GM23338 (cell line): ENCODE measurements around the gene ARF3. TPM values are rescaled to one million over a fixed set of nuclear protein-coding genes. Genes with fewer than 3 reads are reported as not detected.

ENCODE experiments used
- ATAC-seq: fragments of 200-7000 bp; cut with Tn5 transposase; 3 replicates; pipeline ENCODE4 v1.9.1; 2020
- DNase-seq: peaks from one replicate; pipeline ENCODE4 v3.0.0-alpha.2; 2015; ENCODE audit warnings: low spot score
- H2AFZ ChIP-seq: fragments of 200-600 bp; sonication (generic); 2 replicates; pipeline ENCODE4 v1.8.0; 2016; ENCODE audit warnings: antibody characterized with exemption, mild to moderate bottlenecking, moderate library complexity
- H3F3A ChIP-seq: fragments of 200-600 bp; sonication (generic); replicated peaks from 2 replicates; pipeline ENCODE4 v1.8.0; 2017; ENCODE audit warnings: antibody characterized with exemption, mixed run types, low read depth
- H3K27ac ChIP-seq: fragments of 200-600 bp; sonication (generic); 2 replicates; pipeline ENCODE4 v1.6.1; 2016; ENCODE audit warnings: low read depth
- H3K27me3 ChIP-seq: fragments of 200-600 bp; sonication (generic); 2 replicates; pipeline ENCODE4 v1.8.0; 2016; ENCODE audit warnings: mild to moderate bottlenecking, mixed run types, moderate library complexity; ENCODE audit not compliant: insufficient read depth
- H3K36me3 ChIP-seq: fragments of 200-600 bp; sonication (generic); 2 replicates; pipeline ENCODE4 v1.8.0; 2016; ENCODE audit warnings: mild to moderate bottlenecking; ENCODE audit not compliant: insufficient read depth
- H3K4me1 ChIP-seq: fragments of 200-600 bp; sonication (generic); 2 replicates; pipeline ENCODE4 v1.8.0; 2016; ENCODE audit warnings: mild to moderate bottlenecking, moderate library complexity; ENCODE audit not compliant: insufficient read depth
- H3K4me2 ChIP-seq: fragments of 200-600 bp; sonication (generic); 2 replicates; pipeline ENCODE4 v1.7.1; 2017; ENCODE audit warnings: mixed run types
- H3K4me3 ChIP-seq: fragments of 200-600 bp; sonication (generic); 2 replicates; pipeline ENCODE4 v1.6.1; 2016; ENCODE audit warnings: mixed run types
- H3K79me2 ChIP-seq: fragments of 200-600 bp; sonication (generic); replicated peaks from 2 replicates; pipeline ENCODE4 v1.8.0; 2017; ENCODE audit warnings: mild to moderate bottlenecking; ENCODE audit not compliant: insufficient read depth
- H3K9me2 ChIP-seq: fragments of 200-600 bp; sonication (generic); 2 replicates; pipeline ENCODE4 v1.8.0; 2017; ENCODE audit not compliant: insufficient read depth
- H4K20me1 ChIP-seq: fragments of 200-600 bp; sonication (generic); replicated peaks from 2 replicates; pipeline ENCODE4 v1.8.0; 2017; ENCODE audit warnings: mild to moderate bottlenecking; ENCODE audit not compliant: insufficient read depth
- H3K27ac Mint-ChIP-seq: 2 replicates; pipeline ENCODE4 v1.8.0; 2020; ENCODE audit warnings: inconsistent platforms, mild to moderate bottlenecking, moderate library complexity, mixed read lengths
- H3K27me3 Mint-ChIP-seq: 3 replicates; pipeline ENCODE4 v1.8.0; 2022; ENCODE audit warnings: low read depth, mild to moderate bottlenecking, moderate library complexity, mixed read lengths, inconsistent platforms; ENCODE audit not compliant: insufficient read depth, poor library complexity
- H3K36me3 Mint-ChIP-seq: 3 replicates; pipeline ENCODE4 v1.8.0; 2021; ENCODE audit warnings: low read depth, mild to moderate bottlenecking, inconsistent platforms, moderate library complexity, mixed read lengths
- H3K4me1 Mint-ChIP-seq: 3 replicates; pipeline ENCODE4 v1.8.0; 2020; ENCODE audit warnings: mild to moderate bottlenecking, inconsistent platforms, mixed read lengths
- H3K4me3 Mint-ChIP-seq: 3 replicates; pipeline ENCODE4 v1.8.0; 2021; ENCODE audit warnings: moderate library complexity, mild to moderate bottlenecking, inconsistent platforms, mixed read lengths
- H3K9me3 Mint-ChIP-seq: 3 replicates; pipeline ENCODE4 v1.8.0; 2020; ENCODE audit warnings: moderate library complexity, mild to moderate bottlenecking, inconsistent platforms, mixed read lengths
- CREB1 ChIP-seq: fragments of 250-450 bp; sonication (Bioruptor Pico); IDR thresholded peaks from 2 replicates; pipeline ENCODE4 v1.5.0; 2020; ENCODE audit warnings: low read depth, mild to moderate bottlenecking, moderate library complexity
- ETS1 ChIP-seq: IDR thresholded peaks from 2 replicates; pipeline ENCODE4 v1.6.1; 2016; ENCODE audit warnings: antibody characterized with exemption
- EZH2 ChIP-seq: fragments of 200-600 bp; sonication (generic); IDR thresholded peaks from one replicate; pipeline ENCODE4 v1.8.0; 2017; ENCODE audit warnings: antibody characterized with exemption, mild to moderate bottlenecking, low read depth; ENCODE audit not compliant: unreplicated experiment
- EZH2phosphoT487 ChIP-seq: fragments of 200-600 bp; sonication (generic); IDR thresholded peaks from one replicate; pipeline ENCODE4 v1.8.1; 2018; ENCODE audit warnings: antibody characterized with exemption; ENCODE audit not compliant: unreplicated experiment
- JUNB ChIP-seq: IDR thresholded peaks from one replicate; pipeline ENCODE4 v1.6.1; 2016; ENCODE audit warnings: antibody characterized with exemption; ENCODE audit not compliant: unreplicated experiment
- NANOG ChIP-seq: IDR thresholded peaks from 2 replicates; pipeline ENCODE4 v1.6.1; 2016; ENCODE audit warnings: antibody characterized with exemption, borderline replicate concordance
- POLR2AphosphoS5 ChIP-seq: IDR thresholded peaks from 2 replicates; pipeline ENCODE4 v1.6.1; 2016; ENCODE audit warnings: antibody characterized with exemption, low read depth
- REST ChIP-seq: IDR thresholded peaks from one replicate; pipeline ENCODE4 v1.6.1; 2018; ENCODE audit warnings: antibody characterized with exemption; ENCODE audit not compliant: unreplicated experiment
- STAT1 ChIP-seq: IDR thresholded peaks from one replicate; pipeline ENCODE4 v1.6.1; 2016; ENCODE audit warnings: antibody characterized with exemption; ENCODE audit not compliant: unreplicated experiment
- ZNF114 ChIP-seq: fragments of 250-450 bp; sonication (Bioruptor Pico); IDR thresholded peaks from 2 replicates; pipeline ENCODE4 v1.5.0; 2020; ENCODE audit warnings: mild to moderate bottlenecking, moderate library complexity
- ZNF331 ChIP-seq: fragments of 250-450 bp; sonication (Bioruptor Pico); IDR thresholded peaks from 2 replicates; pipeline ENCODE4 v1.5.0; 2020; ENCODE audit warnings: low read depth, mild to moderate bottlenecking, moderate library complexity
- ZNF462 ChIP-seq: fragments of 250-450 bp; sonication (Bioruptor Pico); IDR thresholded peaks from 2 replicates; pipeline ENCODE4 v1.5.0; 2020; ENCODE audit warnings: mild to moderate bottlenecking, moderate library complexity
- polyA plus RNA-seq: library from polyadenylated mRNA; unstranded; fragments of >200 nt; fragmentation: Nextera tagmentation; extraction: Ambion mirVana; gene quantifications from 2 replicates; pipeline ENCODE4 v1.2.1, GENCODE V29; 2016
- total RNA-seq: library from RNA; depleted of rRNA; stranded (reverse); fragments of >200 nt; shearing (Covaris generic); gene quantifications from 2 replicates; pipeline ENCODE4 v1.2.3, GENCODE V29; 2014

ARF3 gene
- total and polyA plus RNA-seq, 2 experiments from 2014 or later: 53.9 to 125 TPM

- TF ChIP-seq ZNF462 (CRISPR knock-in tag) (no peak), STAT1 (no peak), CREB1 (CRISPR knock-in tag) (no peak)
Measured at GRCh38 chr12:48961331-48961730, 4.0 kb upstream of the ARF3 start (continued).

- Mint-ChIP-seq H3K27ac (no peak overlapping the region), H3K4me1 (peaks cover 32% of the 10 kb centered on the region; the same call in 2 of the 3 replicates), H3K4me3 (no peak overlapping the region; the same call in 2 of the 3 replicates), H3K9me3 (no peaks in the 10 kb centered on the region; the same call in 2 of the 3 replicates), H3K36me3 (peaks cover 5% of the 10 kb centered on the region), H3K27me3 (peaks cover 19% of the 10 kb centered on the region)
- H2AFZ ChIP-seq: no peak overlapping the region
- ATAC-seq (no peak), DNase-seq (no peak)
- H3K36me3 ChIP-seq: no peaks in the 10 kb centered on the region
- peaks cover 10% of the 10 kb centered on the region for H3K79me2 ChIP-seq
- no peak overlapping the region for H3K4me3 ChIP-seq
- no peaks in the 10 kb centered on the region for H3K9me2 ChIP-seq
- H4K20me1 ChIP-seq: peaks cover 1% of the 10 kb centered on the region; the same call in 1 of the 2 replicates
- H3K27me3 ChIP-seq: peaks cover 4% of the 10 kb centered on the region
- no peak overlapping the region for H3K27ac ChIP-seq
- TF ChIP-seq REST: no peak
- no peak for TF ChIP-seq EZH2
- TF ChIP-seq ZNF114: no peak
- TF ChIP-seq ETS1: no peak
- no peak for TF ChIP-seq POLR2AphosphoS5
- TF ChIP-seq ZNF331 (CRISPR knock-in tag): no peak
- no peak for TF ChIP-seq NANOG
- no peak for TF ChIP-seq JUNB
- no peak for TF ChIP-seq STAT1
- TF ChIP-seq EZH2phosphoT487: no peak
- H3K4me2 ChIP-seq: no peak overlapping the region
- H3F3A ChIP-seq: peaks cover 10% of the 10 kb centered on the region
- peaks cover 16% of the 10 kb centered on the region for H3K4me1 ChIP-seq
Measured at GRCh38 chr12:48960834-48961233, 3.5 kb upstream of the ARF3 start.
